ENCODE results near the gene OR2M2.

Gene OR2M2, protein sequence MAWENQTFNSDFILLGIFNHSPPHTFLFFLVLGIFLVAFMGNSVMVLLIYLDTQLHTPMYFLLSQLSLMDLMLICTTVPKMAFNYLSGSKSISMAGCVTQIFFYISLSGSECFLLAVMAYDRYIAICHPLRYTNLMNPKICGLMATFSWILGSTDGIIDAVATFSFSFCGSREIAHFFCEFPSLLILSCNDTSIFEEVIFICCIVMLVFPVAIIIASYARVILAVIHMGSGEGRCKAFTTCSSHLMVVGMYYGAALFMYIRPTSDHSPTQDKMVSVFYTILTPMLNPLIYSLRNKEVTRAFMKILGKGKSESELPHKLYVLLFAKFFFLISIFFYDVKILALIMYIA

GRCh38 chr1:248174521-248174920 is at the start of gene OR2M2:
OR2M2 (plus strand) TSS chr1:248174821; CDS start chr1:248179986, 5,165 bp downstream.
- no peak for DNase-seq

DNA sequence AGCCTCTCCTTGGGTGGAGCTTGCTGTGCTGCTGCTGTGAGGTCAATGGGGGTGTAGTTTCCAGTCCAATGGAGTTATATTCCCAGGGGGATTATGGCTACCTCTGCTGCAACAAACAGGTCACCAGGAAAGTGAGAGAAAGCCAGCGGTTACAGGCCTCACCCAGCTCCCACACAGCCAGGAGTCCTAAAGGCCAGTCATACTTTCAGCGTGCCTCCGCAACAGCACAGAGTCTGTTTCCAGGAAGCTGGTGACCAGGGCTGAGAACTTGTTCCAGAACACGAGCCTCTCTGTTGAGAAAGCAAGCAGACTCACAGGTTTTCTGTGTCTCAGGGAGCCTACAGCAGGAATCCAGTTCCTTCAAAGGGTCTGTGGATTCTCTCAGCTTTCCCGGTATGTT is 47.0 kb upstream of the OR2M2 start:
- no peak for DNase-seq

- no peak for DNase-seq
Observed at GRCh38 chr1:248136811-248137210, 37.8 kb upstream of the OR2M2 start.

GRCh38 chr1:248140846-248141245 is 33.8 kb upstream of the OR2M2 start:
- DNase-seq: no peak

GRCh38 chr1:248143311-248143710 is 31.3 kb upstream of the OR2M2 start:
- DNase-seq: no peak

DNA sequence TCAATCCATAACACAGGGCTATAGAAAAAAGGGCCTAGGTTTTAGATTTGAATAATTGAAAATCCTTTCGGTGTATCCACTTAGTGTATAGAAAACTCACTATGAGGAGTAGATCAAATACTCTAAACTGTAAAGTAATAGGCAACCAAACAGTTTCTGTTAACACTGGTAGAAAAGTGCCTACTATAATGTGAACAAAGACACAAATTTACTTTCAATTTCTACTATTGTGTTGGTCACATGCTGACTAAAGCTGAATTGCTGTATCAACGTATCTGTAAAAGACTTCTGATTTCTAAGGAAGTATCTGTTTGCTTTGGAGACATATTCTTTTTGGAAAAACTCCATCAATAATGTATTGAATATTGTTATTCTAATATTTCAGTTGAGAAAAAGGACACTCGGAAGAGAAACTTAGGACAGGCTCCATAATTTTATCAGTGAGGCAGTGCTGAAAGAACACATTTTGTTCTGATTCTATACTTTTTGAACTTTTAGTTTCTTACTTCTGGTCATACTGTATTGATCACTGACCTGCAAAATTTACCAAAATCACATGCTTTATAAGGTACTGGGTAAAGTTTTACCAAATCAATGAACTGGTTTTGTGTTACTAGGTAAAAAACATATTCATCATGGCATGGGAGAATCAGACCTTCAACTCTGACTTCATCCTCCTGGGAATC is 30.0 kb upstream of the OR2M2 start, which contains the start of gene OR2M5:
Gene OR2M5, plus strand, starts transcription at position 636 of the 686 bp plus-strand sequence. Its CDS starts 0 bp downstream, at position 636.
- no peak for DNase-seq

GRCh38 chr1:248152056-248152827 is 22.4 kb upstream of the OR2M2 start:
- no peak for DNase-seq

GRCh38 chr1:248155927-248156326 is 18.7 kb upstream of the OR2M2 start:
- no peak for DNase-seq

GRCh38 chr1:248158758-248159157 is 15.9 kb upstream of the OR2M2 start:
- DNase-seq: no peak

GRCh38 chr1:248164031-248164430 is 10.6 kb upstream of the OR2M2 start:
- DNase-seq: no peak

GRCh38 chr1:248165186-248165585 is 9.4 kb upstream of the OR2M2 start:
- DNase-seq: no peak

DNA sequence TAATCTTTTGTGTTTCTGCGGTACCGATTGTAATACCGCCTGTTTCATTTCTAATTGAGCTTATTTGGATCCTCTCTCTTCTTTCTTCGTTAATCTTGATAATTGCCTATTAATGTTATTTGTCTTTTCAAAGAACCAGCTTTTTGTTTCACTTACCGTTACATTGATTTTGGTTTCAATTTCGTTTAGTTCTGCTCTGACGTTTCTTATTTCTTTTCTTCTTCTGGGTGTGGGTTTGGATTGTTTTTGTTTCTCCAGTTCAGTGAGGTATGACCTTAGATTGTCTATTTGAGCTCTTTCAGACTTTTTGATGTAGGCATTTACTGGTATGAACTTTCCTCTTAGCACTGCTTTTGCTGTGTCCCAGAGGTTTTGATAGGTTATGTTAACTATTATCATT is 9.4 kb downstream of the OR2M2 start:
- no peak for DNase-seq

- DNase-seq: no peak
Observed at GRCh38 chr1:248187363-248187762, 12.7 kb downstream of the OR2M2 start.

GRCh38 chr1:248189026-248189425 is 14.4 kb downstream of the OR2M2 start:
- no peak for DNase-seq

DNA sequence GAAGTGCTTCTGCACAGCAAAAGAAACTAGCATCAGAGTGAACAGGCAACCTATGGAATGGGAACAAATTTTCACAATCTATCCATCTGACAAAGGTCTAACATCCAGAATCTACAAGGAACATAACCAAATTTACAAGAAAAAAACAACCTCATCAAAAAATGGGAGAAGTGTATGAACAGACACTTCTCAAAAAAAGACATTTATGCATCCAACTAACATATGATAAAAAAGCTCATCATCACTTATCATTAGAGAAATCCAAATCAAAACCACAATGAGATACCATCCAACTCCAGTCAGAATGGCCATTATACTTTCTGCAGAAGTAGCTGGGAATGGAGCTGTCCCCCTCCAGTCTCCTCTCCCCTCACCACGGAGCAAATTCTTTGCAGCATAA is 19.5 kb downstream of the OR2M2 start:
- DNase-seq: no peak

DNA sequence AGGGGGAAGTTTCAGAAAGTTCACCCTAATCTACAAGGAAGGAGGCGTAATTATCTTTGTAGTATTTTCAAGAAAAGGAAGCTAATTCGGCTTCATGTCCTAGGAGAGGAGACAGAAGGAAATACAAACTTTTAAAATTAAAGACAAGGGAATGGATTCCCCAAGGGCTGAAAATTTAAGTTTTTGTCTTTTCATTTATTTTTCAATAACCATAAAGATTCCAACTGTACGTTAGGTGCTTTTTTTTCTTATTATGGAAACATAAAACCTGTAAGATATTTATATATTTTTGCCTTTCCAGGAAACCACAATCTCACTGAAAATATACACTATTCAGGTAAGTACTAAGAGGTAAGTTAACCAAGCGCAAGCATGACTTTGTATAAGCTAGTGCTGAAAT is 22.3 kb downstream of the OR2M2 start, which contains the start of gene OR2M3:
Gene OR2M3, plus strand, starts transcription at position 301 of the 400 bp plus-strand sequence. CDS start 5,803 bp downstream, outside the sequence.
- no peak for DNase-seq

DNA sequence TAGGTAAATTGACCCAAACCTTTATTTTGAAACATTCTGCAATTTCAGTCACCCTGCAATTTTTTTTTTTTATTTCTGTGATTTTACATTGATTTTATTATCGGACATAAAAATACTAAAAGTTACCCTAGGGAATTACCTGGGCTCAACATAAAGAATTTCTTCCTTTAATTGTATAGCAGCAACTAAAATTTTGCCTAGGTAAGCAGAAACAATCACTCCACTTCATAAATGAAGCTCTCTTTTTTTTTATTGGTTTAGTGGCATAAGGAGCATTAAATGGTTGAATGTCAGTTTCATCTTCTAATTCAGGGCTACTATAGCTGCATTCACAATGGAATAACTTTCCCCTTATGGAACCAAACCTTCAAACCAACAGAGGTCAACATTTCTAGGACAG is 41.3 kb downstream of the OR2M2 start:
- no peak for DNase-seq

- DNase-seq: no peak
Observed at GRCh38 chr1:248225537-248225936, 50.9 kb downstream of the OR2M2 start.

DNA sequence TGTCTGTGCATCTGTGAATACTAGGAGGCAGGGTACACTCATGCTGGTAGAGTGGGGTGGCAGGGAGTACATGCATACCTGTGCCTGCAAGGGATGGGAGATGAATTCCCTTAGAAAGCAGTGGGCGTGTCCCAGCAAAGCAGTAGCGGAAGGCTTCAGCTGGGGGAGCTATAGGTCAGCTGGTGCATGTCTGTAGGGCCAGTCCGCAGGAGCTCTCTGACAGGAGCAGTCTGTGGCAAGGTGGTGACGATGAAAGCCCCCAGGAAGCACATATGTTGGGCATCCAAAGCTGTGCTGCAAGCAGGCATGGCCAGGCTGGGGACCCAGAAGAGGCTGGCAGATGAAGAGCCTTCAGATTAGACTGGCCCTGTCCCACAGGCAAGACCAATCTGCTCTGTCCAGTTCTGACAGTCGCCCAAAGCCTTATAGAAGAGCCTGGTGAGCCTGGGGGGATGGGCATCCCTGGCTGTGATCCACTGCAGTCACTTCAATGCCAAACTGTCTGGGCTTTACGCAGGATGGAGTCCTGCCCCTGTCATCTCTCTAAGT is 54.8 kb downstream of the OR2M2 start:
- DNase-seq: no peak
